ENCODE results near the gene MED31. TPM values are rescaled to one million over a fixed set of nuclear protein-coding genes. Genes with fewer than 3 reads are reported as not detected.
"Not testable (repeated sequence)": the region's sequence is repeated elsewhere in the genome, so short reads cannot be mapped to it uniquely, and the experiment has no call there.

MED31 gene
- total RNA-seq, 1 donor from 2014 or later, result 15.3 TPM

- no peak for ATAC-seq
These were observed 25.9 kb upstream of the MED31 start for GRCh38 chr17:6677158-6677831.

GRCh38 chr17:6676802-6677157 is 25.4 kb upstream of the MED31 start:
- no peak for ATAC-seq

GRCh38 chr17:6675201-6675825 is 23.9 kb upstream of the MED31 start:
- peak; percentile 21 for ATAC-seq

GRCh38 chr17:6674586-6674985 is 23.2 kb upstream of the MED31 start:
- ATAC-seq, result no peak

- peak; percentile 13 for ATAC-seq
These were observed 20.0 kb upstream of the MED31 start for GRCh38 chr17:6671431-6671830.

- peak; percentile 29 for ATAC-seq
These were observed 19.6 kb upstream of the MED31 start for GRCh38 chr17:6670999-6671398.

GRCh38 chr17:6670571-6670970 is 19.2 kb upstream of the MED31 start:
- ATAC-seq, result no peak

- ATAC-seq, result peak; percentile 91
These were observed 18.2 kb upstream of the MED31 start for GRCh38 chr17:6669479-6670212.

GRCh38 chr17:6668727-6669425 is 17.5 kb upstream of the MED31 start:
- peak; percentile 39 for ATAC-seq

GRCh38 chr17:6668219-6668618 is 16.8 kb upstream of the MED31 start:
- no peak for ATAC-seq

GRCh38 chr17:6667516-6667915 is 16.1 kb upstream of the MED31 start:
- no peak for ATAC-seq

- peak; percentile 82 for ATAC-seq
These were observed 15.2 kb upstream of the MED31 start for GRCh38 chr17:6666557-6666956.

GRCh38 chr17:6666077-6666521 is 14.7 kb upstream of the MED31 start:
- peak; percentile 61 for ATAC-seq

GRCh38 chr17:6663200-6663599 is 11.8 kb upstream of the MED31 start:
- not testable (repeated sequence) for ATAC-seq

- ATAC-seq, result no peak
These were observed 10.1 kb upstream of the MED31 start for GRCh38 chr17:6661464-6661848.

GRCh38 chr17:6660805-6661463 is 9.5 kb upstream of the MED31 start:
- ATAC-seq, result no peak

- no peak for ATAC-seq
These were observed 8.7 kb upstream of the MED31 start for GRCh38 chr17:6660101-6660500.

- not testable (repeated sequence) for ATAC-seq
These were observed 7.0 kb upstream of the MED31 start for GRCh38 chr17:6658411-6658810.

GRCh38 chr17:6657633-6658287 is 6.4 kb upstream of the MED31 start:
- no peak for ATAC-seq

- peak; percentile 17 for ATAC-seq
These were observed 5.6 kb upstream of the MED31 start for GRCh38 chr17:6656797-6657632.

GRCh38 chr17:6655732-6656361 is 4.4 kb upstream of the MED31 start:
- not testable (repeated sequence) for ATAC-seq

Data from esophagus mucosa (tissue), 1 donor.